ENCODE data around the gene ROPN1.
"Not testable (repeated sequence)": the region's sequence is repeated elsewhere in the genome, so short reads cannot be mapped to it uniquely, and the experiment has no call there.

The ROPN1 gene

DNA sequence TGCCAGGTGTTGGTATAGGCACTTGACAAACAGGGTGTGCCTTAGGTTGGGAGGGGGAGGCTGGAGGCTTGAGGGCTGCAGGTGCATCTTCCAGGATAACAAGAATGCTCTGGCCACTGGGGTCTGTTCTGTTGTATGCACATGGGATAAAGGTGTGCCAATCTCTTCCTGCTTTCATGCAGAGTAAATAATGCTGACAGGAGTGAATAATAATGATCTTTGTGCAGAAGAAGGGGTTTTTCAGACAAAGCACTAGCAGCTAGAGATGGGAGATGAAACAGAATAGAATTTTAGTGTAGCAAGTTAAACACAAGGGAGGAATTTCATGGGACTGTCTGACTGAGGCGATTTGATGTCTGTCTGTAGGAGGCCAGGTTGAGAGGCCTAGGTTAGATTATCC is 1.9 kb upstream of the ROPN1 start:
- peak; percentile 60 for DNase-seq

DNA sequence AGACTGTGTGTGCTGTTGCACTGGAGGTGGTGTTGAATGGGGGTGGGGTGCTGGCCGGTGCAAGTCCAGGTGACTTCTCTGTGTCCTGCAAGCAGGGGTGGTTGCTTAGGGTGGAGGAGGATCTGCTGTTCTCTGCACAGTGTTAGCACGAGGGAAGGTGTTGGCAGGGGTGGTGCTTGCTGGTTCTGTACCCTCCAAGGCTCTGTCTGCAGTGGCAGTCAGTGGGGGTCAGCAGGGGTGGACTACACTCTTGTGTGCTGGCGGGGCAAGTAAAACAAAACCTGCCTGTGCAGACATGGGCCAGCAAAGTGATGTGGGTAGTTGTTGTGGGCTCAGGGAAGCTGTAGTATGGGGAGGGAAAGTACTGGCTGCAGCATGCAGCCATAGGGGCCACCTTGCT is 5.5 kb downstream of the ROPN1 start:
- no peak for DNase-seq

DNA sequence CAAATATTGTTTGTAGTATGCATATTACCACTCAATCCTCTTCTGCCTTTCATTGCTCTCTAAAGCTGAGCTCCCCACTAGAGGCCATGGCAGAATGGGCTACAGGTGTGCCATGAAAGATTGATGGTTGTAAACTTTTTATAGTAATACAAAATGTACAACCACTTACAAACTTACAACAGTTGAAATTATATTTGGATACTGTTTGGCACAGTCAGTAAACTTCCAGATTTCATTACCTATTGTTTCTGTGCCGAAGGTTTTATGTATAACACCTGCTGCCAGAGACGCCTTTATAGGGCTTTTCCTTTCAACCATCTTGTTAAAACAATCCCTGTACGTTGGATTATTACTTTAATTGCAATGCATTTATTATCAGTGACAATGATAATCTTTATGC is 7.0 kb downstream of the ROPN1 start:
- no peak for DNase-seq

DNA sequence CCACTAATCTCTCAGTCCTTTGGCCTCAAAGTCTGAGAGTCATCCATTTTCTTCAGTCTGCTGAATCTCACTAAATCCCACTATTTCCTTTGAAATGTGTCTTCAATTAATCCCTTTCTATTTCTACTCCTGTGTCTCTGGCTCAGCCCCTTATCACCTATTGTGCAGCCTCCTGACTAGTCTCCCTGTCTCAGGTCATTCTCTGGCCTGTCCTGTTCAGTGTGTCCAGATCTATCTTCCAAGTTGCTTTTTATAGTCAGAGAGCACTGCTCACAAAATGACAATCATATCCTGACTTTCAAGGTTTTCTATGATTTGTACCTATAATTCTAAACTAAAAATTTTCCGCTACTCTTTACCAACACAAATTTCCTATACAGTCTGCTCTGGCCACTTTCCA is 7.6 kb downstream of the ROPN1 start:
- DNase-seq = no peak

- not testable (repeated sequence) for DNase-seq
Observed at GRCh38 chr3:123981317-123981716, 10.6 kb downstream of the ROPN1 start.

GRCh38 chr3:123980539-123980938 is 11.4 kb downstream of the ROPN1 start:
- DNase-seq = no peak

GRCh38 chr3:123979525-123980501 is 12.1 kb downstream of the ROPN1 start:
- DNase-seq = peak; percentile 44

DNA sequence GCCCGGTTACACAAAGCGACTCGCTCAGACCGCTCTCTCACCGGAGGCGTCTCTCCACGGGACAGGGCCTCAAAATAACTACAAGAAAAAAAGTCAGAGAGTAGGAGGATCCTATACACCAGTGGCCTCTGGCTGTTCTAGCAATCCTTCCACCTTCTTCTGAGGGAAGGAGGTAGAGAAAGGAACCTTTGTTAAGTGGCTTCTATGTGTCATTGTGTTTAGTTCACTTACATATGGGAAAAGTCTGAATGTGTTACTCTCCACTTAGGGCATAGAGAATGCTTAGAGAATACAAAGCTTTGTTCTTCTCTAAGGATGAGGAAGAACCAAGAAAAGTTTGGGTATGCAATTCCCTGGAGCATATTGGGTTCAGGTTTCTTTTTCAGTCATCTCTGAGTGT is 15.0 kb downstream of the ROPN1 start:
- DNase-seq = not testable (repeated sequence)

- DNase-seq = not testable (repeated sequence)
Observed at GRCh38 chr3:123976181-123976898, 15.6 kb downstream of the ROPN1 start.

DNA sequence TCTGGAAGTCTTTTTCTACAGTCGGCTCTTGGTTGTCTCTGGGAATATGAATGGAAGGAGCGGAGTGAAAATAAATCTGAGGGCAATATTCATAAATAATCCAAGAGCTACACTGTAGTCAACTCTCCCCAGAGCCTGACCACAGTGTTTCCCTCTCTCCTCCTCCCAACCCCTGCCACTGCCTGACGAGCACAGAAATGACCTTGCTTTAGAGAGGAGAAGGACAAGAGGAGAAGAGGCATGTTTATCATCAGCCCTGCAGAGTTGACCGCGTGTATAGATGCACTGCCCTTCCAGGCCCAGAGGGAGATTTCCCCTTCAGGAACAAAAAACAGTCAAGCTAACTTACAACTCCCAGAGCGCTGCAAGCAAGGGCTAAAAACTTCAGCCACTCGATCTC is 16.9 kb downstream of the ROPN1 start:
- not testable (repeated sequence) for DNase-seq

DNA sequence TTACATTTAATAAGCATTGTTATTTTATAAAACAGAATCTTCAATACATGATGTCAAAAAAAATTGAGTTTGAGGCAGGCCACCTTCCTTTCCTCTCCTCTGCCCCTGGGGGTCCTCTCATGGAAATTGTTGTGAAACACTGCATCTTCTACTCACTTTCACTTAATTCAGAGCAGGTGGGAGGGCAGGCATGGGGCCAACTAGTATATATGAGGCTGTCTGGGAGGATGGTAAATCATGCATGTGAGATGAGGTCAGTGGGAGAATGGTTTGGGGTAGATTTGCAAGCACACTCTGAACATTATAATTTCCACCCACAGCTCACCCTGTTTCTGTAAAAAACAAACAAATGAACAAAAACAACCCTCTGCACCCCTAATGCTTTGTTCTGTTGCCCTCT is 20.5 kb downstream of the ROPN1 start:
- no peak for DNase-seq

- DNase-seq = peak; percentile 56
Observed at GRCh38 chr3:123967260-123967659, 24.7 kb downstream of the ROPN1 start.

- not testable (repeated sequence) for DNase-seq
Observed at GRCh38 chr3:123966799-123967198, 25.1 kb downstream of the ROPN1 start.

DNA sequence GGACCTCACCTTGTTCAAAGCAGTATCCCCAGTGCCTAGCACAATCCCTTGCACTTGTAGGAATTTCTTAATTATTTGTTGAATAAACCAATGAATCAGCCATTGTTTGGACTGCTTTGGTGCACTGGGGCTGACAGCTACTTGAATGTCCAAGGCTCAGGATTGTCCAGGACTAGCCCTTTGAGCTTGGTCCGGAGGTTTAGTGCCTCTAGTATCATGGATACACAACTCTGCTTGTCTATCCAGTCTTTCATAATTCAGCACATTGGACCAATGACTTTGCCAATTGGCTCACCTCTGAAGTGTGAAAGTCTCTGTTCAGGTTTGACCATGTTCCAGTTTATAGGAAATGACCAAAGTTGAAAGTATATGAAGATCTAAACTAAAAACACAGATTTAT is 27.1 kb downstream of the ROPN1 start:
- not testable (repeated sequence) for DNase-seq

DNA sequence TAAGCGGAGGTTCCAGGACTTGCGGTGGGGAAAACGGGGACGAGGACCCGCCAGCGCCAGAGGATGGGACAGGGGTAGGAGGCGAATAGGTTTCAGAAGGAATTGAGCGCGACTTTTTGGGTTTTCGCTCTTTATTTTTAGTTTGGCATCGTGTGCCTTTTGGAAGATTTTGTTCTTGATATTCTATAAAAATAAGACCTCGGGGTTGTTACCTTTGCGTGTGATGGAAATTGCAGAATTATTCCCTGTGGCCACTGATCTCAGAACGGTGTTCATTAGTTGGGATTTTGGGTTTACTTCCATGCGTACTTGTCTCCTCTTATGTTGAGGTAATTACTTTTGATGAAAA is 30.4 kb downstream of the ROPN1 start:
- DNase-seq = no peak

GRCh38 chr3:123960781-123961507 is 31.0 kb downstream of the ROPN1 start, which contains the start of gene CCDC14:
Gene CCDC14 (minus strand): TSS chr3:123961229. CDS start chr3:123961173, 56 bp downstream.
- DNase-seq = peak; percentile 66

DNA sequence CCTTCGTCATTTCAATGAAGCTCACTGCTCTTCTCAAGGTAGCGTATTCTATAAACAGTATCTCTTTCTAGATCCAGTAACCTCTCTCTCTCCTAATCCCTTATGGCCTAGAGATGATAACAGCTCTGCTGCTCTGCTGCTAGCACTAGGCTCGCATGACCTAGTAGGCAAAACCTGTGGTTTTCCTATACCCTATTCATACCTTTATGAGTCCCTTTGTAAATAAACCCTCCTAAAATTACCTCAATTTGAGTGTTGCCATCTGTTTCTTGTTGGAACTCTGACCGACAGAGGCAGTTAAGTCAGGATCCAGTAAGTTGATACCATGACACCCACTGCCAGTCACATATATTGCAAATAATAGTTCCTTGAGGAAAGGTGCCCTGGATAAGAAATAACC is 38.2 kb downstream of the ROPN1 start:
- DNase-seq = no peak

GRCh38 chr3:123952844-123953520 is 38.9 kb downstream of the ROPN1 start:
- DNase-seq = no peak

GRCh38 chr3:123951522-123952447 is 40.1 kb downstream of the ROPN1 start:
- DNase-seq = peak; percentile 60

GRCh38 chr3:123949641-123950040 is 42.3 kb downstream of the ROPN1 start:
- DNase-seq = no peak

DNA sequence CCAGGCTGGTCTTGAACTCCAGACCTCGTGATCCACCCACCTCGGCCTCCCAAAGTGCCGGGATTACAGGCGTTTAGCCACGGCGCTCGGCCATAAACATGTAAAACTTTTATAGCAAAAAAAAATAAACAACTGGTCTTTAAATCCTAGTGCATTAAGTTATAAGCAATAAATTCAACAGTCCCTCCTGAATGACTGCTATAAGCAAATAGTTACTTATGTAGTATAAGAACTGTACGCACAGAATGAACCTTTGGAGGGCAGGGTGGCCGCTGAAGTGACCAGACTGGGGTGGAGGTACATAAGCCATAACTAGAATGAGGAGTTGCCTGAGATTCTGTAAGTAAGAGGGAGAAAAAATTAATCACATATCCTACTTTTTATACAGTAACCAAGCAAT is 43.5 kb downstream of the ROPN1 start:
- DNase-seq = no peak

- no peak for DNase-seq
Observed at GRCh38 chr3:123947482-123947881, 44.4 kb downstream of the ROPN1 start.
